Parathyroid adenoma (tissue), 2 donors: ENCODE results near the gene PRH2.

ENCODE experiments used
- H2AFZ ChIP-seq: fragments of 300-600 bp; sonication (generic); one replicate; pipeline ENCODE4 v1.7.0; 2017; ENCODE audit warnings: antibody characterized with exemption, mild to moderate bottlenecking
- H3K27ac ChIP-seq: fragments of 300-600 bp; sonication (generic); one replicate; pipeline ENCODE4 v1.7.0; 2017
- H3K27me3 ChIP-seq: fragments of 300-600 bp; sonication (generic); one replicate; pipeline ENCODE4 v1.7.0; 2017; ENCODE audit warnings: low read length; ENCODE audit not compliant: control insufficient read depth, insufficient read depth
- H3K36me3 ChIP-seq: fragments of 300-600 bp; sonication (generic); one replicate; pipeline ENCODE4 v1.7.0; 2017; ENCODE audit warnings: low read length; ENCODE audit not compliant: control insufficient read depth, insufficient read depth
- H3K4me1 ChIP-seq: fragments of 300-600 bp; sonication (generic); one replicate; pipeline ENCODE4 v1.7.0; 2017; ENCODE audit warnings: control low read depth
- H3K4me2 ChIP-seq: fragments of 300-600 bp; sonication (generic); one replicate; pipeline ENCODE4 v1.7.0; 2017; ENCODE audit warnings: low read length
- H3K4me3 ChIP-seq: fragments of 300-600 bp; sonication (generic); one replicate; pipeline ENCODE4 v1.7.0; 2017; ENCODE audit warnings: low read depth, low read length
- H3K79me2 ChIP-seq: fragments of 300-600 bp; sonication (generic); one replicate; pipeline ENCODE4 v1.7.0; 2017; ENCODE audit warnings: control low read depth
- H3K9ac ChIP-seq: fragments of 300-600 bp; sonication (generic); one replicate; pipeline ENCODE4 v1.7.0; 2017; ENCODE audit warnings: mild to moderate bottlenecking
- H3K9me3 ChIP-seq: fragments of 300-600 bp; sonication (generic); one replicate; pipeline ENCODE4 v1.7.0; 2017; ENCODE audit warnings: low read length; ENCODE audit not compliant: control insufficient read depth
- CTCF ChIP-seq: fragments of 300-600 bp; sonication (generic); IDR thresholded peaks from one replicate; pipeline ENCODE4 v1.7.0; 2017; ENCODE audit warnings: antibody characterized with exemption, mild to moderate bottlenecking
- donor health status: primary hyperparathyroidism.

Gene PRH2

GRCh38 chr12:10966314-10966713 lies 37.3 kb downstream of the PRH2 start:
- Histone ChIP-seq H3K9me3 (no peaks in the 10 kb centered on the region), H3K79me2 (peaks cover 2% of the 10 kb centered on the region), H3K27ac (no peak overlapping the region), H3K4me3 (no peak overlapping the region), H3K9ac (no peak overlapping the region), H2AFZ (no peak overlapping the region), H3K4me1 (no peaks in the 10 kb centered on the region), H3K4me2 (no peak overlapping the region), H3K27me3 (no peaks in the 10 kb centered on the region), H3K36me3 (no peaks in the 10 kb centered on the region)
- TF ChIP-seq CTCF, result no peak

- no peaks in the 10 kb centered on the region for H3K9me3 ChIP-seq
- no peaks in the 10 kb centered on the region for H3K36me3 ChIP-seq
- no peak overlapping the region for H3K4me2 ChIP-seq
- no peaks in the 10 kb centered on the region for H3K4me1 ChIP-seq
- no peak overlapping the region for H3K9ac ChIP-seq
- H3K79me2 ChIP-seq, result peaks cover 2% of the 10 kb centered on the region
- H3K27me3 ChIP-seq, result no peaks in the 10 kb centered on the region
- TF ChIP-seq CTCF, result no peak
- H2AFZ ChIP-seq, result no peak overlapping the region
- H3K27ac ChIP-seq, result no peak overlapping the region
- no peak overlapping the region for H3K4me3 ChIP-seq
Observed at GRCh38 chr12:10967409-10967808, 38.4 kb downstream of the PRH2 start.

- Histone ChIP-seq H3K27me3 (no peaks in the 10 kb centered on the region), H3K9ac (no peak overlapping the region), H2AFZ (no peak overlapping the region), H3K36me3 (no peaks in the 10 kb centered on the region), H3K79me2 (peaks cover 2% of the 10 kb centered on the region), H3K4me2 (no peak overlapping the region), H3K4me3 (no peak overlapping the region), H3K27ac (no peak overlapping the region), H3K9me3 (no peaks in the 10 kb centered on the region), H3K4me1 (no peaks in the 10 kb centered on the region)
- no peak for TF ChIP-seq CTCF
Observed at GRCh38 chr12:10968765-10969456, 39.9 kb downstream of the PRH2 start.

GRCh38 chr12:10974965-10975364 lies 45.9 kb downstream of the PRH2 start:
- Histone ChIP-seq H3K36me3 (no peaks in the 10 kb centered on the region), H3K27me3 (no peaks in the 10 kb centered on the region), H3K27ac (no peak overlapping the region)

More at GRCh38 chr12:10974965-10975364, 45.9 kb downstream of the PRH2 start:
- TF ChIP-seq CTCF, result no peak
- H3K4me2 ChIP-seq, result no peak overlapping the region
- no peak overlapping the region for H2AFZ ChIP-seq
- no peaks in the 10 kb centered on the region for H3K9me3 ChIP-seq
- no peak overlapping the region for H3K4me3 ChIP-seq
- peaks cover 4% of the 10 kb centered on the region for H3K4me1 ChIP-seq
- peaks cover 9% of the 10 kb centered on the region for H3K79me2 ChIP-seq
- no peak overlapping the region for H3K9ac ChIP-seq
